Stimulated activated CD4-positive, alpha-beta T cell treated with anti-CD3 and anti-CD28 coated beads, TNF-alpha, amount 100 ng/mL, for 24 hours (primary cell): ENCODE measurements around the gene ILDR1.
"Not testable (repeated sequence)": the region's sequence is repeated elsewhere in the genome, so short reads cannot be mapped to it uniquely, and the experiment has no call there.

Experiments
- DNase-seq, 3 experiments: peaks; one replicate each; pipeline ENCODE4 v3.0.0-alpha.2; 2020; ENCODE audit warnings: low read depth in 3 of 3

ILDR1 gene

DNA sequence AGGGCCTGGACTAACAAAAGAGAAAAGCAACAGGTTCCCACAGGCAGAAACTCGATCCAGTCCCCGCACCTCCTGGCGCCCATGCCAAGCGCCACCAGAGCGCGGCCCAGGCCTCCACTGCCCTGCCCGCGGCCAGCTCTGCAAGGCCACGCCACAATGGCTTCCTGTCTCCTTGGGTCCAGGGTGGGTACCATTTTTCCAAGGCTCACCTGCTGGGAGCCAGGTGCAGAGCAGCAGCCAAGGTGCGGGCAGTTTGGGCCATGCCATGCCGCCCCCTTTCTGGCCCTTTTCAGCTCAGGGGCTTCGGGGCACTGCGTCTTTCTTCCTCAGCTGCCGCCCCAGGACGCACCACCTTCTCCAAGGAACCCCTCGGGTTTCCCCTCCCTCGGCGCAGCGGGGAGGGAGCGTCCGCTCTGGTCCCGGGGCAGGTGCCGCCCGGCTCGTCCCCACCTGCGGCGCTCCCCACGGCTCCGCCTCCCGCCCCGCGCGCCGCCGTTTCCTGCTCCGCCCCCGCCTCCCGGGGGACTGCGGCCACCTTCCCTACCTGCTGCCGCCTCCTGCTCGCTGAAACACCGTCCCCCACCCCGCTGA lies at the start of gene ILDR1:
Gene ILDR1, minus strand, starts transcription at position 437 of the 591 bp plus-strand sequence. Its CDS starts 170 bp downstream, at position 267.
- no peak for DNase-seq

DNA sequence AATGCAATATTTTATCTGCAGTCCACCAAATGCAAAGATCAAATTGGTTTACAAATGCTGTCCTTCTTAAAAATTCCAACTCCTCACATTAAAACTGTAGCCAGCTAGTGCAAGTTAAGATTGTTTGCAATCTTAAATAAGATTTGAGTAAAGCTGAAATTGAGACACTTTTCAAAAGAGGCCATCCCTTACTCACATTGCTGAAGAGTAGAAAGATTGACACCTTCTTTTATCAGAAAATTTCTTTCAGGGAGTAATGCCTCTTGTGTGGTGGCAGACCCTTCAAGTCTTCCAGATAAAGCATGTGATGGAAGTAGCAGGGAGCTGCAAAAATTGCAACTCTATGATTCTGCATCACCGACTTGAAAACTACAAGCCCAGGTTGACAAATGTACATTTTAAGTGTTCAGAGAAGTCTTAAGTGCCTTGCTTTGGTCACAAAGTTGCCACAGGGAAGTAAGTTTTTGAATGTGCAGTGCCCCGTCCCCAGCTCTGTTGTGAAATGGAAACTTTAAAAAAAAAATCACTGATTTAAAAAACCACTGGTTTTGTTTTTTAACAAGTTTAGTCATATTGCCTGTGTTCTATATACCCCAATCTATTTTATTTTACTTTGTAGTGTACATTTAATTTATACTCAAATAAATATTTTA lies 45.7 kb upstream of the ILDR1 start:
- DNase-seq = no peak

DNA sequence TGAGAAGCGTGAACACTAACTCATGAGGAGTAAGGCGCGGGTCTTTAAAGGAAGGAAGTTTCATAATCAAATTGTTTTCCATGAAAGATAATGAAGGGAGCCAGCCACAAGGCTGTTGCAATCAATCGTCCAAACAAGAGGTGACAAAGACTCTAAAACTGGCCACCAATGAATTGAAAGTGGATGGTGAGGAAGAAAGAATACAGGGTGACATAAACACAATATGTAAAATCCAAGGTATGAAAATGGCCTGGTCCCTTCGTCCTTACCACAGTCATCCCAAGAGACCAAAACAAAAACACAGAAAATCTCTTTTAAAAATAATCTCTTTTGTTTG lies 45.1 kb upstream of the ILDR1 start:
- DNase-seq = no peak

DNA sequence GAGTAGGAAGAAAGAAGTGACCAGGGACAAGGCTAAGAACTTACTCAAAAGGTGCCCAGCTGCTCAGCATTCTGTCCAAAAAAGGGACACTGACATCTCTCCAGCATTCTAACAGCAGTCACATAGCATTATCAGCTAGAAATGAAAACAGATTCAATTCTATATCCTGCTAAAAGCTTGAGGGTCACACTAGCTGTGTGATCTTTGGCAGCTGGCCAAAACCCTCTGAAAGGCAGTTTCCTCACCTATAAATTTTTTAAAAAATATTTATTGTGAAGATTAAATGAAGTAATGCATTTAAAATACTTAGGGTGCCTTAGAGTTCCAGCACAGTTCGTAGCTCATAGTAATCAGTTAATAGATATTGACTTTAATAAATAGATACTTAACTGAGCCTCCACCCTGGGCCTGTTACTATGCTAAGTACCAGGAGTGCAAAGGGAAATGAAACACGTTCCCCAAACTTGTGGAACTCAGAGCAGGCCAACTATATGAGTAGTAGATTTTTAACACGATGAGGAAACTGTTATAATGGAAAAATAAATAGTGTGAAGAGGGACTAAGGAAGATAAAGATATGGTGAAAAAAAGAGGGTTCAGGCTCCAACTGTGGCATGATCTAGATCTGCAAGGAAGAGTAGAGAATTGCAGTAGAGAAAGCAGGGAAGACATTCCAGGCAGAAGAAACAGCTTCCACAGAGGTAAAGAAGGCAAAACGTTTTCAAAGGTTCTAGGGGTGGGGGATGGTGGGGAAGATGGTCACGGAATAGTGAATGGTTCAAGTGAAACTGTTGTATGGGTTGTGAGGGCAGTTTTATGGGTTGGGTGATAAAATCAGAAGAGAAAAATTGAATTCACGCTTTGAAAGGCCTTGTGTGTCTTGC lies 44.5 kb upstream of the ILDR1 start:
- no peak for DNase-seq

DNA sequence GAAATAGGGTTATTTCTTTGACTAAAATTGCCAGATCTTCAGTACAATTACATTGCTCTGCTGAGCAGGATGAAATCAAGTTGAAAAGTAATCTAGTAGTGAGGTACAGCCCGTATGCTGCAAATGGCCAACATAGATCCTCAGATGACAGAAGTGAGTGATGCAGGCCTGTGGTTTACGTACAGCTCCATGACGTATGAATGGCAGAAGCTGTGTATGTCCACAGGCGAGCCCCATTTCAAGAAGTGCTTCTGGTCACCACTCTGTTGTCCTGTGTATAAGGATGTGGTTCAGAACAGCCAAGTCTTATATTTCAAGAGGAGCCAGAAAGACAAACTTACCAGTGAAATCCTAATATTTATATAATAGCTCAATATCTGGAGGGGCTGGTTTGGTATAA lies 42.3 kb upstream of the ILDR1 start:
- DNase-seq = no peak

DNA sequence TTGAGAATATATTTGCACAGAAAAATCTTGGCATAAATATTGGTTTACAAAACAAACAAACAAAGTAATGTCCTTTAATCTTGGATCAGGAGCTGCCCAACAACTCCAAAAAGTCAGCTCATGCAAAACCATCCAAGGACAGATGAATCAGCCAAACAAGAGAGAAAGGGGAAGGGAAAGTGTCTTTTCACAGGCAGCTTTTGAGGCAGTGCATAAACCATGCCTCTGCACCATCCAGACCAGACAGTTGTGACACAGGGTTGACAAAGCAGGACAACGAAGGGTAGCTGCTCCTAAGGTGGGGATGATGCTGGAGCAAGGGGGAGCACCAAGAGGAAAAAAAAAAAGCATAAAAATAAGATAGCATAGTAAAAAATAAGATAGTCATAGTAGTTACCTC lies 41.9 kb upstream of the ILDR1 start:
- no peak for DNase-seq

DNA sequence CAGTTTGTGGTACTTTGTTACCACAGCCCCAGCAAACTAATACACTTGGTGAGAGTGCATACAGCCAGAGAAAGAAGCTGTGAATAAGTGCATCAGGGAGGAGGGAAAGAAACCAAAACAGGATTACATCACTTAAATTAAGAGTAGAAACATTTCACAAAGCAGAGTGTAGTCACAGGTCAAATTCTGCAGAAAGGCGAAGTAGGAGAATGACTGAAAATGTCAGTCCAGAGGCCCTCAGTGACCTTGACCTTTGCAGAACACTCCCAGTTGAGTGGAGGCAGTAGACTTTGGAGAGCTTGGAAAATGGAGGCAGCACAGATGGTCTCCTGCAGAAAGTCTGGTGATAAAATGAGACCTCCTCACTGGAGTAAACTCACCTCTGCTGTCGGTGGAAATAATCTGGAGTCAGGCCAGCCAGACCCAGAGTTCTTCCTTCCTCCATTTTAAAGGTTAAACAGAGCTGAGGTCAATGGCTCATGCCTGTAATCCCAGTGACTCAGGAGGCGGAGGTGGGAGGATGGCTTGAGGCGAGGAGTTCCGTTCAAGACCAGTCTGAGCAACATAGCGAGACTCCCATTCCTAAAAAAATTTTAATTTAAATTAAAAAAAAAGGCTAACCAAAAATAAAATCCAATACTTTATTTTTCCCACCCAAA lies 38.1 kb upstream of the ILDR1 start:
- no peak for DNase-seq

DNA sequence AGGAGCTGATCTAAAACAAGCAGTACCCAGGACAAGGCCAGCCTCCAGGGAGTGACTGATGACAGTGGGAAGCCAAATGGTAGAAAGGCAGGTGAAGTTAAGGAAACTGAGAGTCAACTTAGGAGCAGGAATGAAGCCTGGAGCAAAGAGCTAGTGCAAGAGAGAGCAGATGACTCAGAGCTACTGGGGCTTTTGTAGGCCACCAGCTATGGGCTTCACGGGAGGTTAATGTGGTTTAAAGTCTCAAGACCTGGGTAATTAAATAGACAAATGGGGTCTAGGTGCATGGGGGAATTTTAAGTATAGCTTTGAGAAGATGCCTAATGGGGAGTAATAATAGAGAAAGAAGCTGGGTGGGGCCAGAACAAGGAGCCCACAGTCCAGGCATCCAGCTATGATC lies 36.2 kb upstream of the ILDR1 start:
- no peak for DNase-seq

DNA sequence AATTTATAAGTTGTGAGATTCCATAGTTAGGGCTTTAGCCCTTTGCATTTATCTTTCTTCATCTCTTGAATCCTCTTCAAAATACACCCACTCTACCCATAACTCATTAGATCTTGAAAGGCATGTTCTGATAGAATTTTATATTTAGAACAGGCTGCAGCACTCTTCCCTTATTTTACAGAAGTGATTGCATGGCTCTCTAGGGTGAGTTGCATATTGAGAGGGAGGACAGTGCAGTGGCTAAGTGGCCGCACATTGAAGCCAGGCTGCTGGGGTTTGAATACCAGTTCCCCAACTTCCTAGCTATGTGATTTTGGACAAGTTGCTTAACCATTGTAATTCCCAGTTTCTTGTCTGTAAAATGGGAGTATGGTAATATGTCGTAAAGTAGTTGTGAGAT lies 35.6 kb upstream of the ILDR1 start:
- no peak for DNase-seq

DNA sequence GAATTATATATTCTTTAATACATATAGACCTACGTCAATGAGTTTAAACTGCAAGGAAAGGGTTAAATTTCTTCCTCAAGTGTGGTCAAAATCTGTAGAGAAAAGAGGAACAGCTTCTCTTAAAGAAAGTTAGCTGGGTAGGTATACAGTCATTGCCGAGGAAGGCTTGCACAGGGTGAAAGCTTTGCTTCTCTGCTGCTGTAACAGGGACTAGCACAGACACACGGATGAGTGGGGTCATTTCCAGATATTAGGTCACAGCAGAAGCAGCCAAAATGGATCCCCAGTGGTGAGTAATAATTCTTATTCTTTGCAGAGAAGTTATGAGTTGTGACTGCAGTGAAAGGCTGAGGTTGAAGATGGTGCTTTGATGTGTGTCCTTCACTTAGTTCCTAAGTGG lies 33.2 kb upstream of the ILDR1 start, which contains the start of gene CD86:
Gene CD86, plus strand, starts transcription at position 148 of the 400 bp plus-strand sequence. Its CDS starts 128 bp downstream, at position 276.
- no peak for DNase-seq

DNA sequence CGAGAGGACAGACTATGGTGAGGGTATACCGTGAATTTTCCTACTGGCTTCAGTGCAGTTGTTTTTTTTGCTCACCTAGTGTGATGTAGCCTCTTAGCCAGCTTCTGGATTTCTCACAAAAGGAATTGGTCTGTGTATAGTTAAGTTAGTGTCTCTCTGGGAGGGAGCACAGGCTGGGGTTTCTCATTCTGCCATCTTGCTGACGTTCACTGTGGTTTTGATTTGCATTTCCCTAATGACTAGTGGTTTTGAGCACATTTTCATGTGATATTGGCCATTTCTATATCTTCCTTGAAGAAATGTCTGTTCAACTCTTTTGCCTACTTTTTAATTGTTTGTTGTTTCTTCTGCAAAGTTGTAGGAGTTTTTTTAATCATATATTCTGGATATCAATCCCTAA lies 30.9 kb upstream of the ILDR1 start:
- no peak for DNase-seq

DNA sequence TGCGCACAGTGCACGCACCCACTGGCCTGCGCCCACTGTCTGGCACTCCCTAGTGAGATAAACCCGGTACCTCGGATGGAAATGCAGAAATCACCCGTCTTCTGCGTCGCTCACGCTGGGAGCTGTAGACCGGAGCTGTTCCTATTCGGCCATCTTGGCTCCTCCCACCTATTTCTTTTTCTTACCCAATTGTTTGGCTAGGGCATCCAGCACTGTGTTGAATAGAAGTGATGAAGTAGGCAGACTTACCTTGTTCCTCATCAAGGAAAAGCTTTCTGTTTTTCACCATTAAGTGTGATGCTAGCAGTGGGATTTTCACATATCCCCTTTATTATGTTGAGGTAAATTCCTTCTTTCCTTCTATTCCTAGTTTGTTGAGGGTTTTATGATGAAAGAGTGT lies 25.7 kb upstream of the ILDR1 start:
- not testable (repeated sequence) for DNase-seq

DNA sequence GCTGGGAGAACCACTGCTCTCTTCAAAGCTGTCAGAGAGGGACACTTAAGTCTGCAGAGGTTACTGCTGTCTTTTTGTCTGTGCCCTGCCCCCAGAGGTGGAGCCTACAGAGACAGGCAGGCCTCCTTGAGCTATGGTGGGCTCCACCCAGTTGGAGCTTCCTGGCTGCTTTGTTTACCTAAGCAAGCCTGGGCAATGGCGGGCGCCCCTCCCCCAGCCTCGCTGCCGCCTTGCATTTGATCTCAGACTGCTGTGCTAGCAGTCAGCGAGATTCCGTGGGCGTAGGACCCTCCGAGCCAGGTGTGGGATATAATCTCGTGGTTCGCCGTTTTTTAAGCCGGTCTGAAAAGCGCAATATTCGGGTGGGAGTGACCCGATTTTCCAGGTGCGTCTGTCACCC lies 25.2 kb upstream of the ILDR1 start:
- not testable (repeated sequence) for DNase-seq

DNA sequence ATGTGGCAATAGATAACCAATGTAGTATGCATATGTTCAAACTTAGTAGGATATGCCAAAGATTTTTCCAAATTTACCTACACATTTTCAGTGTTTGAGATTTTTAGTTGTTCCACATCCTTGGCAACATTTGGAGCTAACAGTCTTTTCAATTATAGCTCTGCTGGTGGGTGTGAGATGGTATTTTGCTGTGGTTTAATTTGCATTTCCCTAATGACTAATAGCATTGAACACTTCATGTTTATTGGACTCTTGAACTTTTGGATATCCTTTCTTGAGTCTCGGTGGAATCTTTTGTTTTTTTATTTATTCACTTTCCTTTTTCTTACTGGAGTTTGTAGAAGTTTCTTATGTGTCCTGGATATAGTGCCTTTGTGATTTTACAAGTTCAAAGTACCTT lies 11.0 kb upstream of the ILDR1 start:
- no peak for DNase-seq

DNA sequence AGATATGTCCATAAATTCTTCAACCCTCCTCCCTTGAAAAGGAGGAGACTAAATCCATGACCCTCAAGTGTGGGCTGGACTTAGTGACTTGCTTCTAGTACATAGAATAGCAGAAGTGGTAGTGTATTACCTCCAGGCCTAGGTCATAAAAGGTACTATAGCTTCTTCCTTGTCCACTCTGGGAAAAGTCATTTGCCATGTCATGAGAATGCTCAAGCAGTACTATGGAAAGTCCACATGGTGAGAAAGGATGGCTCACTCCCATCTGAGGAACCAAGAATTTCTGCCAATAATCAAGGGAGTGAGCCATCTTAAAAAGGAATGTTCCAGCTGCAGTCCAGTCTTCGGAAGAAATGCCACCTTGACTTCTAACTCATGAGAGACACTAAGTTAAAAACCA lies 10.5 kb upstream of the ILDR1 start:
- no peak for DNase-seq

DNA sequence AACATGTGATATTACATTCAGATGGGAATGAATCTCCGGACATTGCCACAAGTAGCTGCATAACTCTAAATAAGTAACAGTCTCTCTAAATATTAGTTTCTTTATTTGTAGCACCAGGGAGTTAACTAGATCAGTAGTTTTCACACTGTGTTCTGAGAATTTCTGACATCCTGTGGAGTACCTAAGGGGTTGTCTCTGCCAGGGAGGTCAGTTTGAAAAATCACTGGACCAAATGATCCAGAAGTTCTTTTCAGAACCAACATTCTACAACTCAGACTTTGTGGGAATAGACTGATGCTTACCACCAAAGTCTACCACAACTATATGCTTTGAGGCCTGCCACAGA lies 9.0 kb upstream of the ILDR1 start:
- no peak for DNase-seq

DNA sequence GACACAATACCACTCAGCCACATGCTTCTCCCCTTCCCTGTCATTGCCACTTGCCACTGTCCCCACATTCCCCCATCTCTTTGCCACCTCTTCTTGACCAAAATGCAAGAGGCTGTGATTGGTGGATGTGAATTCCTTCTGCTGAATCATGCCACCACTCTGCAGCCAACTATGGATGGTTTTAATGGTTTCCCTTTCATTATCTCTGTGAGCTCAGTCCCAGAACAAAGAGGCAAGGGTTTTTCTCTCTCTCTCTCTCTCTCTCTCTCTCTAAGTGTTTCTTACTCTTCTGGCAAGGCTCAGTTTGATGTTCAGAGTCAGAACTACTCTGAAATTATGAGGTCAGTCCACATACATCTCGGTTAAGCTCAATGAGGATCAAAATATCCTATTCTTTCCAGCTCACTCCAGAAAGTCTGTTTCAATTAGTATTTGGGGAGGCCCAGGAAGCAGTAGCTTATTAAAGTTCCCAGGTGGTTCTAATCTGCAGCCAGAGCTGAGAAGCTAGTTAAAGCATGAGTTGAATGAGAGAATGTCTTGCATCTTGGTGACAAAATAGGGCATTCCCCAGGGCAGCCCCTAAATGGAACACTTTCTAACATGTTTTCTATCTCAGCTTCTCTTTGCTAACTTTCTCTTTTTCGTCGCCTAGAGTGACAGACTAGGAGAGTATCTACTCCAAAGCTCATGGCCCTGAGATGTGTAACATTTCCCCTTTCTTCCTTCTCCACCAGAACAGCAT lies 8.5 kb upstream of the ILDR1 start:
- DNase-seq = no peak

DNA sequence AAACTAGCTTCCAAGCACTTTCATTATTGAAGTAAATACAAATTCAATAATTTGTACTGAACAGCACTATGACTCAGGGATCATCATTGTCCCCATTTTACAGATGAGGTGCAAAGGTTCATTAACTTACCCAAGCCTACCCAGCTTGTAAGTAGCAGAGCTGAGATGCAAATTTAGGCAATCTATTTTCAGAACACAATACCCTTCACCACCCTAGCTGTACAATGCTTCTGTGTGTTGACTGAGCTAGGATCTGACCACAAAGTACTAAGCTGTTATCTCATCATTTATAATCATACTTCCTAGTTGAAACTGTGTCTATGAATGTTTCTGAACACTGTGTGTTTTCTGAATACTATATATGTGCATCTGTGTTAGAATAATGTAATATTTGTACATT lies 3.2 kb upstream of the ILDR1 start:
- DNase-seq = no peak

DNA sequence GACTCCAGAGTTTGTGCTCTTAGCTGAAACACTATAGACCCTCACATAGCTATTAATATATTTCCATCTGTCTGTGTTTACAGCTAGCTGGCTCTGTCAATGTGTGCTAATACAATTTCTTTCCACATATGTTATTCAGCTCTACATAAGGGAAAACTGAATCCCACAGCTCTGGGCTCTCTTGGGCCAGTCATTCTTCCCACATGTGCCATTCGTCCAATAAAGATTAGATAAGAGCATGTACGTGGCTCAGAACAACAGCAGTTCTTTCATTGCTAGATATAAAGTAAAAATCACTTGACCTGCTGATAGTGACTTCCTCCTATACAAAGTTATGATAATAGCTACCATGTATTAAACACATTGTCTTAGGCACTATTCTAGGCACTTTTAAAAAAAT lies 2.8 kb upstream of the ILDR1 start:
- no peak for DNase-seq

DNA sequence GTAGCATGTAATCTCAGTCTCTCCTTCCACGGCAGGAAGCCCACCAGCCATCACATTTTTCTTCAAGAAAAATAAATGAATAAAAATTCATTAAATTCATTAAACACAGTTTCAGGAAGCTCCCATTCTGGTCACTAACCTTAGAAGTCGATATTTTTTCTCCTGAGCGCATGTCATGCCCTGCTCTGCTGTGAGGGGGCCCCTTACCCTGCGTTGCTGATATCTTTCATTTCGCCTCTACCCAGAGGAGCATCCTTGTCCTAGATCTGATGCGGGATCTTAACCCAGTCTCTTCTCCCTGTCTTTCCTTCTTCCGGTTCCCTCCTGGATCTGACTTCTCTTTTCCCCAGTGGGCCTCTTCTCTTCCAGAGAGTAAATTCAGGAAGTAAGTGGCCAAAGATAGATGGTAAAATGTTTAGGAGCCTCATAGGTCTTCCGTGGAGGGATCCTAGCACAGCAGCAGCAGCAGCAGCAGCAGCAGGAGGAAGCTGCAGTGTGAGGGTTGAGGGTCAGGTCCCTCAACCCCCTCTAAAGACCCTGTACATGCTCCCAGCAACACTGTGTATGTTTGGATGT lies 1.4 kb upstream of the ILDR1 start:
- no peak for DNase-seq

DNA sequence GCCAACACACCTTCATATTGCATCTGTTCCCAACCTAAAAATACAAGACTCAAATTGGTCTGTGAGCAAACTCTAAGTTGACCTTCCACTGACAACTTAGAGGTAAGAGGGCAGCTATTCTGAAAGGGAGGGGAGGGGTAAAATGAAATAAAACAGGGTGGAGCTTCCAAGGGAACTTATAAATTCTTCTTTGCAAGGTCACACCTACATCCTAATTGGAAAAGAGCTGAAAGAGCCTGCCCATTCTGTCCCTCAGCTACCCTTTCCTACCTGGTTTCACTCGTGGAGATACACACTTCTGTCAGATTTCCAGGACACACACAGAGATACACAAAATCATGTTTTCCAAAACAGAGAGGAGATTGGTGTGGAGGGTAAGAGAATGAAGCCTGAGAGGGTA lies 1.0 kb downstream of the ILDR1 start:
- DNase-seq = no peak

DNA sequence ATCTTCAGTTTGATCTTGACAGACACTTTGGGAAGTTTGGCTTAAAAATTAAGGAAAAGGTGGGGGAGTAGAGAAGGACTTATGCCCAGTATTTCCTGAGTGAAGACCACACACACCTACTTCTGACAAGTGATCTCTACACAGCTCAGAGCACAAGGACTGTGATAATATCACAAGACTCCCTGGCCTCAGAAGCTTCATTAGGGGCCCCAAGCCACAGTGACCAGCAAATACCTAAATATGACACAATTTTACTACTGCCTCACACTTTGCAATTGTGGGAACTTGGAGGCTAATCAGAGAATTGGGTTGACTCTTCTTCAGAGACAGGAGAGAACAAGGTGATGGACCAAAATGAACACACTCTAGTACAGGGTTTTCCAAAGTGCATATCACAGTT lies 2.6 kb downstream of the ILDR1 start:
- no peak for DNase-seq
